Urinary bladder (tissue), 4 donors: ENCODE measurements around the gene KLF12. TPM values are rescaled to one million over a fixed set of nuclear protein-coding genes. Genes with fewer than 3 reads are reported as not detected.

Experiments
- DNase-seq: peaks from one replicate; pipeline ENCODE4 v3.0.0-alpha.2; 2015; ENCODE audit errors: extremely low spot score
- H3K27ac ChIP-seq: one replicate; pipeline ENCODE4 v1.5.1; 2013; ENCODE audit warnings: low read depth, mild to moderate bottlenecking, moderate library complexity
- H3K36me3 ChIP-seq: one replicate; pipeline ENCODE4 v1.6.1; 2013; ENCODE audit warnings: mild to moderate bottlenecking, moderate library complexity; ENCODE audit not compliant: insufficient read depth
- H3K4me1 ChIP-seq: one replicate; pipeline ENCODE4 v1.6.1; 2013; ENCODE audit warnings: mild to moderate bottlenecking, moderate library complexity; ENCODE audit not compliant: insufficient read depth
- H3K4me3 ChIP-seq: one replicate; pipeline ENCODE4 v1.5.1; 2013; ENCODE audit warnings: low read depth, low read length
- WGBS: extraction: QIAGEN DNeasy Blood & Tissue Kit; methylation state at CpG from one replicate; pipeline ENCODE4 v1.1.7; 2013; 5-methylcytosine and 5-hydroxymethylcytosine counted together
- polyA plus RNA-seq: library from polyadenylated mRNA; stranded (reverse); fragments of 200-250 nt; gene quantifications from one replicate; pipeline ENCODE4 v1.2.3, GENCODE V29; 2013
- total RNA-seq: library from RNA; depleted of rRNA; stranded (reverse); fragments of >200 nt; gene quantifications from one replicate; pipeline ENCODE4 v1.2.3, GENCODE V29; 2014
- donor health status: healthy with polysubstance abuse.
- donor health status: healthy.

KLF12 gene
- total and polyA plus RNA-seq, 2 donors: 4.6 to 51.9 TPM

- WGBS: 46% methylated on average over 3 of the region's 3 CpGs
- DNase-seq: no peak
- Histone ChIP-seq H3K4me1 (no peaks in the 10 kb centered on the region), H3K36me3 (no peaks in the 10 kb centered on the region), H3K27ac (no peak overlapping the region), H3K4me3 (no peak overlapping the region)
These were observed 17.7 kb upstream of the KLF12 start for GRCh38 chr13:74151859-74152258.

GRCh38 chr13:74148352-74148751 lies 14.1 kb upstream of the KLF12 start:
- H3K4me3 ChIP-seq: no peak overlapping the region
- no peaks in the 10 kb centered on the region for H3K4me1 ChIP-seq
- DNase-seq: no peak
- H3K36me3 ChIP-seq: no peaks in the 10 kb centered on the region
- 56% methylated on average over 1 of the region's 1 CpG for WGBS
- no peak overlapping the region for H3K27ac ChIP-seq

- 28% methylated on average over 2 of the region's 2 CpGs for WGBS
- no peaks in the 10 kb centered on the region for H3K36me3 ChIP-seq
- no peak overlapping the region for H3K27ac ChIP-seq
- H3K4me3 ChIP-seq: no peak overlapping the region
- H3K4me1 ChIP-seq: no peaks in the 10 kb centered on the region
- peak; percentile 70 for DNase-seq
These were observed 11.2 kb upstream of the KLF12 start for GRCh38 chr13:74145249-74145975.

- H3K36me3 ChIP-seq: no peaks in the 10 kb centered on the region
- no peak overlapping the region for H3K4me3 ChIP-seq
- 70% methylated on average over 3 of the region's 3 CpGs for WGBS
- H3K27ac ChIP-seq: no peak overlapping the region
- DNase-seq: no peak
- no peaks in the 10 kb centered on the region for H3K4me1 ChIP-seq
These were observed 10.1 kb upstream of the KLF12 start for GRCh38 chr13:74144269-74144668.

GRCh38 chr13:74142257-74142656 lies 8.1 kb upstream of the KLF12 start:
- 99% methylated on average over 1 of the region's 1 CpG for WGBS
- H3K4me1 ChIP-seq: no peaks in the 10 kb centered on the region
- H3K27ac ChIP-seq: no peak overlapping the region
- no peak for DNase-seq
- H3K36me3 ChIP-seq: no peaks in the 10 kb centered on the region
- H3K4me3 ChIP-seq: no peak overlapping the region

- no peaks in the 10 kb centered on the region for H3K4me1 ChIP-seq
- H3K4me3 ChIP-seq: no peak overlapping the region
- 83% methylated on average over 3 of the region's 3 CpGs for WGBS
- DNase-seq: no peak
- no peak overlapping the region for H3K27ac ChIP-seq
- no peaks in the 10 kb centered on the region for H3K36me3 ChIP-seq
These were observed 4.0 kb upstream of the KLF12 start for GRCh38 chr13:74138241-74138640.

- 1% methylated on average over 27 of the region's 27 CpGs for WGBS
- no peaks in the 10 kb centered on the region for H3K4me1 ChIP-seq
- H3K36me3 ChIP-seq: no peaks in the 10 kb centered on the region
- peak overlapping the region; percentile 81 for H3K4me3 ChIP-seq
- peak overlapping the region; percentile 75 for H3K27ac ChIP-seq
- peak; percentile 67 for DNase-seq
These were observed 2.0 kb upstream of the KLF12 start for GRCh38 chr13:74136084-74136658.

- H3K4me1 ChIP-seq: no peaks in the 10 kb centered on the region
- peak; percentile 42 for DNase-seq
These were observed 1.3 kb upstream of the KLF12 start for GRCh38 chr13:74135326-74136083.

GRCh38 chr13:74134777-74135325 lies 647 bp upstream of the KLF12 start:
- no peaks in the 10 kb centered on the region for H3K36me3 ChIP-seq
- WGBS: under 1% methylated on average over 63 of the region's 63 CpGs
- DNase-seq: peak; percentile 23
- H3K4me3 ChIP-seq: peak overlapping the region; percentile 81
- no peaks in the 10 kb centered on the region for H3K4me1 ChIP-seq
- peak overlapping the region; percentile 88 for H3K27ac ChIP-seq

More at GRCh38 chr13:74135326-74136083, 1.3 kb upstream of the KLF12 start:
- peak overlapping the region; percentile 81 for H3K4me3 ChIP-seq
- under 1% methylated on average over 70 of the region's 72 CpGs for WGBS
- no peaks in the 10 kb centered on the region for H3K36me3 ChIP-seq
- peak overlapping the region; percentile 88 for H3K27ac ChIP-seq

- Histone ChIP-seq H3K36me3 (no peaks in the 10 kb centered on the region), H3K4me1 (no peaks in the 10 kb centered on the region), H3K27ac (no peak overlapping the region), H3K4me3 (peak overlapping the region; percentile 81)
- under 1% methylated on average over 35 of the region's 35 CpGs for WGBS
- DNase-seq: peak; percentile 90
These were observed 475 bp downstream of the KLF12 start for GRCh38 chr13:74133657-74134201.

- Histone ChIP-seq H3K4me3 (peak overlapping the region; percentile 81), H3K36me3 (no peaks in the 10 kb centered on the region), H3K27ac (peak overlapping the region; percentile 0), H3K4me1 (no peaks in the 10 kb centered on the region)
- 2% methylated on average over 34 of the region's 34 CpGs for WGBS
- peak; percentile 45 for DNase-seq
These were observed 1.2 kb downstream of the KLF12 start for GRCh38 chr13:74132776-74133656.

- Histone ChIP-seq H3K4me3 (peak overlapping the region; percentile 81), H3K27ac (peak overlapping the region; percentile 0), H3K36me3 (no peaks in the 10 kb centered on the region), H3K4me1 (no peaks in the 10 kb centered on the region)
- 13% methylated on average over 17 of the region's 17 CpGs for WGBS
- peak; percentile 29 for DNase-seq
These were observed 1.9 kb downstream of the KLF12 start for GRCh38 chr13:74132152-74132775.
